ENCODE data around the gene TTN. TPM values are rescaled to one million over a fixed set of nuclear protein-coding genes. Genes with fewer than 3 reads are reported as not detected.

TTN gene
- total RNA-seq, 6 donors from 2014 or later: 13.8 to 895 (median 119) TPM

- ATAC-seq (ENCODE audit: low FRiP score in 2 of 2): no peak
- peaks cover 29 to 51% (median 47%) of the 10 kb centered on the region in 4 donors for H3K4me1 ChIP-seq
- 26% methylated on average over 19 of the region's 19 CpGs for WGBS, 2 donors
Observed at GRCh38 chr2:178479758-178480226, 327.4 kb downstream of the TTN start.

DNA sequence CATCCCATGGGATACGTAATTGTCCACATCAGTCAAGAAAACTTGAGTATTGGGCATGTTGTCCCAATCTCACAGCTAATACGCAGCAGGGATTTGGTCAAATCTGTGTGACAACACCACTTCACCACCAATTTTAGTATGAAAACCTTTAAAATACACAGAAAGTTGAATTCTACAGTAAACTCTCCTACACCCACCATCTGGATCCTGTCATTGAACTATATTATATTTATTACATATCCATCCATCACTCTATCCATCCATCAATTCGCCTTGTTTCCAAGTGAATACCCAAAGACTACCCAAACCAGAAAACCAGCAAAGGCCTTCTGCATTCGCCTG lies 328.0 kb downstream of the TTN start:
- H3K36me3 ChIP-seq: no peaks in the 10 kb centered on the region
- peak overlapping the region; percentile 89 to 97 (median 94) for H3K27ac ChIP-seq
- H3K4me1 ChIP-seq: peaks cover 29 to 46% (median 42%) of the 10 kb centered on the region in 4 donors
- TF ChIP-seq POLR2AphosphoS5 (IDR thresholded peaks at IDR 0.05) (no peak), EP300 (IDR thresholded peaks at IDR 0.05) (no peak), CTCF (IDR thresholded peaks at IDR 0.05) (no peak), POLR2A (IDR thresholded peaks at IDR 0.05) (no peak)
- 52 to 54% methylated on average over 4 of the region's 4 CpGs for WGBS, 2 donors
- DNase-seq (no peak), ATAC-seq (ENCODE audit: low FRiP score in 2 of 2) (no peak)
- H3K4me3 ChIP-seq: peak overlapping the region in 3 of 4 donors; percentile 58 to 83 (median 67)
- H3K27me3 ChIP-seq: no peaks in the 10 kb centered on the region
- no peaks in the 10 kb centered on the region for H3K9me3 ChIP-seq

More at GRCh38 chr2:178479758-178480226, 327.4 kb downstream of the TTN start:
- no peak for DNase-seq
- Histone ChIP-seq H3K4me3 (peak overlapping the region in 3 of 4 donors; percentile 68 to 91 (median 83)), H3K27ac (peak overlapping the region; percentile 89 to 97 (median 94)), H3K27me3 (no peaks in the 10 kb centered on the region), H3K9me3 (no peaks in the 10 kb centered on the region), H3K36me3 (no peaks in the 10 kb centered on the region)
- no peak for TF ChIP-seq POLR2AphosphoS5 (IDR thresholded peaks at IDR 0.05)

DNA sequence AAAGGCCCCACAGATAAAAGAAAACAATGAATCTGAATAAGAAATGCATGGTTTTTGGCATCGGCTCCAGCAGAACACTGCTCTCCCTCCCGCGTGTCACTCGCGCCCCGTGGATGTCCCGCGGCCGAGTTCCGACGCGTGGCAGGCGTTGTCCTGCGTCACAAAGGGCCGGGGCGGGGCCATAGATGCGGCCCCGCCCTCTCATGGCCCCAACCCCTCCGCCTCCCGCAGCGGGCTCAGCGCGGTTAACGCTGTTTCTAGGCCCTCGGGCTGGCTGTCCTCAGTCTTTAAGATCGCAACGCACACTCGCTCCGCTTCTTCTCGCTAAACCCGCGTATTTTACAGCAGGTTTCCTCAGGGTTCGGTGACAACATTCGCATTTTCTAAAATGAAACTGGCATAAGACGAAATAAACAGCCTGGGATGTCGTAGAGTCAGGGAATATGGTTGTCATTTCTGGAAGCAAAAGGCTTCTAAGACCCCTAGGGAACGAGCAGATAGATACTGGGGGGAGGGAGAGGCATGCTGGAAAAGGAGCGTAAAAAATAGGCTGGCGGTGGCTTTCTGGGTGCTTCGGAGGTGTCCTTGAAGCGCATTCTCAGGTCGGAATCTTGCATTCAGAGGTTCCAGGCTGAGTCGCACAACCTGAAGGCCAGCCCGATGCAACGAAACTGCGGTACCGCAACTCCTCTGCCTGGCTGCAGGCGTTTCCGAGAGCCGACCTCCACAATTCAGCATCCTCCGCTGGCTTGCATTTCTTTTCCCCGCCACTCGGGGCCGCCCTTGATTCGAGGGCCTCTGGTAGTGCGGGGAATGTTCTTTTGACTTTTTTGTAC lies 328.6 kb downstream of the TTN start, which contains the start of gene FKBP7:
Gene FKBP7, minus strand, starts transcription at position 162 of the 836 bp plus-strand sequence. Its CDS starts 101 bp downstream, at position 61.
- no peaks in the 10 kb centered on the region for H3K27me3 ChIP-seq
- H3K36me3 ChIP-seq: no peaks in the 10 kb centered on the region
- no peaks in the 10 kb centered on the region for H3K9me3 ChIP-seq
- DNase-seq: peak; percentile 91 to 97
- H3K4me1 ChIP-seq: peaks cover 29 to 40% (median 36%) of the 10 kb centered on the region in 4 donors
- peak within 1 kb of the TSS; percentile 89 to 97 (median 94) for H3K27ac ChIP-seq
- TF ChIP-seq POLR2A (IDR thresholded peaks at IDR 0.05) (peak in 3 of 4 donors; percentile 59 to 81 (median 62)), CTCF (IDR thresholded peaks at IDR 0.05) (peak; percentile 61 to 80 (median 74)), POLR2AphosphoS5 (IDR thresholded peaks at IDR 0.05) (peak; percentile 76 to 79), EP300 (IDR thresholded peaks at IDR 0.05) (no peak)
- 1 to 2% methylated on average over 47 to 55 of the region's 56 CpGs for WGBS, 2 donors
- peak within 1 kb of the TSS; percentile 53 to 83 (median 62) for H3K4me3 ChIP-seq
- ATAC-seq (ENCODE audit: low FRiP score in 2 of 2): peak; percentile 94 to 96

GRCh38 chr2:178478130-178478438 lies 329.1 kb downstream of the TTN start:
- WGBS, 2 donors: 2 to 3% methylated on average over 10 of the region's 10 CpGs
- H3K4me3 ChIP-seq: peak overlapping the region; percentile 53 to 83 (median 62)
- H3K9me3 ChIP-seq: no peaks in the 10 kb centered on the region
- TF ChIP-seq CTCF (IDR thresholded peaks at IDR 0.05) (no peak), POLR2AphosphoS5 (IDR thresholded peaks at IDR 0.05) (no peak), POLR2A (IDR thresholded peaks at IDR 0.05) (no peak), EP300 (IDR thresholded peaks at IDR 0.05) (no peak)
- no peaks in the 10 kb centered on the region for H3K27me3 ChIP-seq
- peak overlapping the region; percentile 89 to 97 (median 94) for H3K27ac ChIP-seq
- no peaks in the 10 kb centered on the region for H3K36me3 ChIP-seq
- ATAC-seq (ENCODE audit: low FRiP score in 2 of 2) (no peak), DNase-seq (no peak)
- peaks cover 28 to 39% (median 34%) of the 10 kb centered on the region in 4 donors for H3K4me1 ChIP-seq

DNA sequence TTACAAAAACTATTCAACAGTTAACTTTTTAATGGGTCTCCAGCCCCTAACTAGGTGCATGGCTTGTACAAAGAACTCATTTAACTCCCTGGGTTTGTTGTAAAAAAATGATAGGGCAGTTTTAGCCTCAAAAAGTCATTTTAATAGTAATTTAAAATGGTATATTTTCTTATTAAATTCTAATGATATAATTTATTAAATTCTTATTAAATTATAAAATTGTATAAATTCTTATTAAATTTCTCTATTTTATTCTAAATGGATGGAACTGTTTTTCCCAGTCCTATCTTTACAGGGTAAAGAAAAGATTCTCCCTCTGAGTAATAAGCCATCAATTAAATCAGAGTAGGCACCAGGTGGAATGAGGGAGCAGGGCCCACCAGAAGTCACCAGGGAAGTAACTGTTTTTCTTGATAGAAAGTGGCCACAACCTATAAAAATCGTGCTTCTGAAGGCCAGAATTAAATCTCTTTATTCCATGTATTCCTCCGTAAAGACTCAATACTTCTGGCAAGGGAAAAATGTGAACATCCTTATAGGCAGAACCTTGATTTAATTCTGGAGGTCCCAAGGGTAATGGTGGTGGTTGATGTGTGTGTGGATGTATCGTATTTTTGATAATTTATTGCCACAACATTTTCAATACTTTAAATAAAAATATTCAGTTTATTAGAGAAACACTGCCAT lies 329.6 kb downstream of the TTN start:
- no peak for DNase-seq
- Histone ChIP-seq H3K27ac (peak overlapping the region in 3 of 4 donors; percentile 93 to 97 (median 95)), H3K27me3 (no peaks in the 10 kb centered on the region), H3K4me1 (peaks cover 23 to 34% (median 29%) of the 10 kb centered on the region in 4 donors), H3K36me3 (no peaks in the 10 kb centered on the region), H3K4me3 (peak overlapping the region; percentile 53 to 83 (median 62)), H3K9me3 (no peaks in the 10 kb centered on the region)
- TF ChIP-seq CTCF (IDR thresholded peaks at IDR 0.05) (no peak), EP300 (IDR thresholded peaks at IDR 0.05) (no peak), POLR2A (IDR thresholded peaks at IDR 0.05) (no peak), POLR2AphosphoS5 (IDR thresholded peaks at IDR 0.05) (no peak)
- WGBS, 2 donors: 10 to 17% methylated on average over 3 of the region's 3 CpGs
- no peak for ATAC-seq (ENCODE audit: low FRiP score in 2 of 2)

Data from upper lobe of left lung (tissue), 6 donors.